HCT116 (cell line): Measurements from ENCODE around the gene ROMO1.
"Not testable (repeated sequence)": the region's sequence is repeated elsewhere in the genome, so short reads cannot be mapped to it uniquely, and the experiment has no call there.

Experiments used
- CTCF ChIP-seq, 3 experiments: fragments of 200-600 bp in 1 of 3; sonication (generic) in 1 of 3; IDR thresholded peaks in 2 of 3; conservative IDR thresholded peaks in 1 of 3; 2 replicates each; pipeline ENCODE4 v1.5.1; 2012 to 2017; ENCODE audit warnings: low read depth in 2 of 3, low read length in 2 of 3, antibody characterized with exemption in 1 of 3, borderline replicate concordance in 1 of 3, control low read depth in 1 of 3, mild to moderate bottlenecking in 1 of 3, mixed read lengths in 1 of 3, mixed run types in 1 of 3, moderate library complexity in 1 of 3; ENCODE audit not compliant: insufficient read depth in 1 of 3
- EZH2 ChIP-seq: fragments of 200-600 bp; sonication (generic); IDR thresholded peaks from 2 replicates; pipeline ENCODE4 v1.6.1; 2017; ENCODE audit warnings: antibody characterized with exemption, mixed run types
- JUND ChIP-seq: IDR thresholded peaks from 2 replicates; pipeline ENCODE4 v1.6.1; 2012
- POLR2A ChIP-seq: IDR thresholded peaks from 2 replicates; pipeline ENCODE4 v1.7.0; 2011; ENCODE audit warnings: borderline replicate concordance; ENCODE audit not compliant: insufficient read depth, insufficient read length; ENCODE audit errors: extremely low read depth
- POLR2AphosphoS5 ChIP-seq: IDR thresholded peaks from 2 replicates; pipeline ENCODE4 v1.6.1; 2011; ENCODE audit warnings: mild to moderate bottlenecking, low read depth, low read length, moderate library complexity
- RAD21 ChIP-seq: IDR thresholded peaks from 2 replicates; pipeline ENCODE4 v1.6.1; 2012; ENCODE audit warnings: low read depth, mild to moderate bottlenecking
- SIN3A ChIP-seq: IDR thresholded peaks from 2 replicates; pipeline ENCODE4 v1.6.1; 2012; ENCODE audit warnings: low read depth
- SP1 ChIP-seq: IDR thresholded peaks from 2 replicates; pipeline ENCODE4 v1.6.1; 2012; ENCODE audit warnings: low read depth
- SRF ChIP-seq: IDR thresholded peaks from 2 replicates; pipeline ENCODE4 v1.6.1; 2012; ENCODE audit warnings: low read depth
- YY1 ChIP-seq: IDR thresholded peaks from 2 replicates; pipeline ENCODE4 v1.6.1; 2011; ENCODE audit warnings: low read length, low read depth, moderate library complexity, mild to moderate bottlenecking; ENCODE audit not compliant: insufficient replicate concordance; ENCODE audit errors: extremely low read depth
- TF ChIP-seq, protein P1 (sequence below): IDR thresholded peaks from 2 replicates; pipeline ENCODE4 v1.6.1; 2012

- not testable (repeated sequence) for TF ChIP-seq SP1; CTCF (IDR thresholded peaks at IDR 0.05 in 2 of 3, conservative IDR thresholded peaks at IDR 0.05 in 1 of 3; ENCODE audit: borderline replicate concordance in 1 of 3, insufficient read depth in 1 of 3, low read depth in 2 of 3, low read length in 2 of 3); POLR2AphosphoS5; YY1; SRF; POLR2A; EZH2; JUND; RAD21; SIN3A
- TF ChIP-seq, protein P1, sequence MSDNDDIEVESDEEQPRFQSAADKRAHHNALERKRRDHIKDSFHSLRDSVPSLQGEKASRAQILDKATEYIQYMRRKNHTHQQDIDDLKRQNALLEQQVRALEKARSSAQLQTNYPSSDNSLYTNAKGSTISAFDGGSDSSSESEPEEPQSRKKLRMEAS = not testable (repeated sequence)
Measured at GRCh38 chr20:35713120-35713519, 13.9 kb downstream of the ROMO1 start.
